Osteocyte (in vitro differentiated cells): Measurements from ENCODE around the gene TREH. TPM values are rescaled to one million over a fixed set of nuclear protein-coding genes. Genes with fewer than 3 reads are reported as not detected.

Experiments
- DNase-seq: peaks from one replicate; pipeline ENCODE4 v3.0.0; 2021; ENCODE audit warnings: mixed read lengths; ENCODE audit not compliant: unreplicated experiment; ENCODE audit errors: extremely low spot score
- H3K27ac Mint-ChIP-seq: one replicate; pipeline ENCODE4 v1.8.0; 2021; ENCODE audit warnings: mild to moderate bottlenecking, mixed read lengths; ENCODE audit not compliant: unreplicated experiment
- H3K27me3 Mint-ChIP-seq: one replicate; pipeline ENCODE4 v1.8.0; 2021; ENCODE audit warnings: mixed read lengths; ENCODE audit not compliant: unreplicated experiment
- H3K36me3 Mint-ChIP-seq: one replicate; pipeline ENCODE4 v1.8.0; 2021; ENCODE audit warnings: mixed read lengths; ENCODE audit not compliant: unreplicated experiment
- H3K4me1 Mint-ChIP-seq: one replicate; pipeline ENCODE4 v1.8.0; 2021; ENCODE audit warnings: mixed read lengths; ENCODE audit not compliant: unreplicated experiment
- H3K4me3 Mint-ChIP-seq: one replicate; pipeline ENCODE4 v1.8.0; 2021; ENCODE audit warnings: mild to moderate bottlenecking, moderate library complexity, mixed read lengths; ENCODE audit not compliant: unreplicated experiment
- H3K9me3 Mint-ChIP-seq: one replicate; pipeline ENCODE4 v1.8.0; 2021; ENCODE audit warnings: mixed read lengths; ENCODE audit not compliant: unreplicated experiment
- CTCF ChIP-seq: fragments of 200-600 bp; sonication (generic); IDR thresholded peaks from 2 replicates; pipeline ENCODE4 v1.5.0; 2021; ENCODE audit warnings: antibody characterized with exemption, mild to moderate bottlenecking, moderate library complexity
- total RNA-seq: library from RNA; stranded (reverse); gene quantifications from 2 replicates; pipeline ENCODE4 v1.2.1, GENCODE V29; 2021

The TREH gene
- total RNA-seq, 1 donor from 2014 or later, result not detected

- Mint-ChIP-seq H3K27ac (no peak overlapping the region), H3K27me3 (peaks cover 33% of the 10 kb centered on the region), H3K4me3 (no peak overlapping the region), H3K9me3 (peaks cover 6% of the 10 kb centered on the region), H3K4me1 (no peaks in the 10 kb centered on the region), H3K36me3 (no peaks in the 10 kb centered on the region)
- no peak for DNase-seq
- TF ChIP-seq CTCF, result no peak
These were observed 5.4 kb downstream of the TREH start for GRCh38 chr11:118674082-118674435.

- Mint-ChIP-seq H3K4me3 (no peak overlapping the region), H3K36me3 (no peaks in the 10 kb centered on the region), H3K27ac (no peak overlapping the region)
These were observed 5.9 kb downstream of the TREH start for GRCh38 chr11:118673361-118674081.

GRCh38 chr11:118672846-118673245 lies 6.6 kb downstream of the TREH start:
- DNase-seq, result no peak
- no peak overlapping the region for H3K4me3 Mint-ChIP-seq

More at GRCh38 chr11:118673361-118674081, 5.9 kb downstream of the TREH start:
- Mint-ChIP-seq H3K9me3 (peaks cover 6% of the 10 kb centered on the region), H3K27me3 (peaks cover 37% of the 10 kb centered on the region), H3K4me1 (no peaks in the 10 kb centered on the region)
- no peak for DNase-seq
- no peak for TF ChIP-seq CTCF

GRCh38 chr11:118671254-118671653 lies 8.2 kb downstream of the TREH start:
- TF ChIP-seq CTCF, result no peak

More at GRCh38 chr11:118672846-118673245, 6.6 kb downstream of the TREH start:
- Mint-ChIP-seq H3K36me3 (no peaks in the 10 kb centered on the region), H3K9me3 (peaks cover 6% of the 10 kb centered on the region), H3K27me3 (peaks cover 37% of the 10 kb centered on the region), H3K4me1 (no peaks in the 10 kb centered on the region), H3K27ac (no peak overlapping the region)
- TF ChIP-seq CTCF, result peak; percentile 16

GRCh38 chr11:118670063-118670462 lies 9.4 kb downstream of the TREH start:
- no peaks in the 10 kb centered on the region for H3K36me3 Mint-ChIP-seq
- peaks cover 37% of the 10 kb centered on the region for H3K27me3 Mint-ChIP-seq
- H3K9me3 Mint-ChIP-seq, result peaks cover 6% of the 10 kb centered on the region
- no peak for TF ChIP-seq CTCF
- no peak overlapping the region for H3K4me3 Mint-ChIP-seq
- H3K4me1 Mint-ChIP-seq, result no peaks in the 10 kb centered on the region
- no peak for DNase-seq
- H3K27ac Mint-ChIP-seq, result no peak overlapping the region

More at GRCh38 chr11:118671254-118671653, 8.2 kb downstream of the TREH start:
- no peak for DNase-seq
- Mint-ChIP-seq H3K36me3 (no peaks in the 10 kb centered on the region), H3K9me3 (peaks cover 6% of the 10 kb centered on the region), H3K4me3 (no peak overlapping the region), H3K27me3 (peaks cover 37% of the 10 kb centered on the region), H3K27ac (no peak overlapping the region), H3K4me1 (no peaks in the 10 kb centered on the region)
